Mesenchymal stem cell (in vitro differentiated cells and primary cell): ENCODE results near the gene THOC7.

Experiments
- DNase-seq: peaks from one replicate; pipeline ENCODE4 v3.0.0-alpha.2; 2013
- H2AFZ ChIP-seq: one replicate; pipeline ENCODE4 v1.6.1; 2013; ENCODE audit warnings: low read depth, mild to moderate bottlenecking, control low read depth, inconsistent platforms, low read length, moderate library complexity
- H2AK5ac ChIP-seq: 2 replicates; pipeline ENCODE4 v1.6.1; 2013; ENCODE audit warnings: low read length, moderate library complexity, mild to moderate bottlenecking, inconsistent platforms; ENCODE audit not compliant: severe bottlenecking
- H2BK120ac ChIP-seq: one replicate; pipeline ENCODE4 v1.6.1; 2013; ENCODE audit warnings: low read depth, mild to moderate bottlenecking, inconsistent platforms, low read length, moderate library complexity
- H2BK12ac ChIP-seq, 2 experiments: one replicate each; pipeline ENCODE4 v1.6.1; 2013; ENCODE audit warnings: inconsistent platforms in 2 of 2, low read length in 2 of 2, mild to moderate bottlenecking in 2 of 2, moderate library complexity in 2 of 2, control low read depth in 1 of 2
- H2BK15ac ChIP-seq: one replicate; pipeline ENCODE4 v1.6.1; 2013; ENCODE audit warnings: mild to moderate bottlenecking, low read depth, inconsistent platforms; ENCODE audit not compliant: poor library complexity, severe bottlenecking
- H2BK5ac ChIP-seq: 2 replicates; pipeline ENCODE4 v1.6.1; 2013; ENCODE audit warnings: low read depth, mild to moderate bottlenecking, low read length, control low read depth, inconsistent platforms; ENCODE audit not compliant: poor library complexity, severe bottlenecking
- H3K14ac ChIP-seq, 2 experiments: one replicate each; pipeline ENCODE4 v1.6.1; 2013; ENCODE audit warnings: inconsistent platforms in 2 of 2, low read length in 2 of 2, control low read depth in 1 of 2, mild to moderate bottlenecking in 1 of 2, moderate library complexity in 1 of 2
- H3K18ac ChIP-seq, 2 experiments: one replicate each; pipeline ENCODE4 v1.6.1; 2013; ENCODE audit warnings: inconsistent platforms in 2 of 2, low read length in 2 of 2, control low read depth in 1 of 2, low read depth in 1 of 2, mild to moderate bottlenecking in 1 of 2
- H3K23ac ChIP-seq, 2 experiments: one replicate each; pipeline ENCODE4 v1.6.1; 2013; ENCODE audit warnings: inconsistent platforms in 2 of 2, low read length in 2 of 2, mild to moderate bottlenecking in 2 of 2, moderate library complexity in 2 of 2, control low read depth in 1 of 2
- H3K27ac ChIP-seq: 2 replicates; pipeline ENCODE4 v1.5.1; 2013; ENCODE audit warnings: mild to moderate bottlenecking, moderate library complexity, low read length, control low read depth, inconsistent platforms; ENCODE audit not compliant: poor library complexity, severe bottlenecking
- H3K27me3 ChIP-seq, 2 experiments: 2 replicates each; pipeline versions ENCODE4 v1.6.1 to v1.7.0; 2013; ENCODE audit warnings: low read length in 2 of 2, mild to moderate bottlenecking in 2 of 2, moderate library complexity in 2 of 2, control low read depth in 1 of 2, inconsistent platforms in 1 of 2; ENCODE audit not compliant: control insufficient read depth in 1 of 2, insufficient read depth in 1 of 2
- H3K36me3 ChIP-seq, 2 experiments: 2 replicates each; pipeline versions ENCODE4 v1.6.1 to v1.7.0; 2013; ENCODE audit warnings: low read length in 2 of 2, control low read depth in 1 of 2, inconsistent platforms in 1 of 2, low read depth in 1 of 2, mild to moderate bottlenecking in 1 of 2; ENCODE audit not compliant: insufficient read depth in 2 of 2, control insufficient read depth in 1 of 2
- H3K4ac ChIP-seq, 2 experiments: one replicate each; pipeline ENCODE4 v1.6.1; 2013; ENCODE audit warnings: inconsistent platforms in 2 of 2, low read length in 2 of 2, mild to moderate bottlenecking in 2 of 2, moderate library complexity in 2 of 2, control low read depth in 1 of 2, low read depth in 1 of 2
- H3K4me1 ChIP-seq: 2 replicates; pipeline ENCODE4 v1.6.1; 2013; ENCODE audit warnings: low read depth, low read length, control low read depth; ENCODE audit not compliant: control insufficient read depth, insufficient read depth
- H3K4me2 ChIP-seq: 2 replicates; pipeline ENCODE4 v1.6.1; 2013; ENCODE audit warnings: low read length, mild to moderate bottlenecking, inconsistent platforms; ENCODE audit not compliant: poor library complexity, severe bottlenecking
- H3K4me3 ChIP-seq, 2 experiments: 2 replicates each; pipeline versions ENCODE4 v1.5.1 to v1.7.0; 2013; ENCODE audit warnings: low read length in 2 of 2, mild to moderate bottlenecking in 2 of 2, control low read depth in 1 of 2, low read depth in 1 of 2; ENCODE audit not compliant: insufficient read depth in 1 of 2
- H3K79me1 ChIP-seq: replicated peaks from 2 replicates; pipeline ENCODE4 v1.6.1; 2013; ENCODE audit warnings: mild to moderate bottlenecking, control low read depth, low read length, inconsistent platforms; ENCODE audit not compliant: poor library complexity, severe bottlenecking
- H3K9ac ChIP-seq: 2 replicates; pipeline ENCODE4 v1.7.0; 2013; ENCODE audit warnings: mild to moderate bottlenecking, low read length, moderate library complexity
- H3K9me3 ChIP-seq: 2 replicates; pipeline ENCODE4 v1.7.0; 2013; ENCODE audit warnings: mild to moderate bottlenecking, low read length; ENCODE audit not compliant: control insufficient read depth
- H4K8ac ChIP-seq: one replicate; pipeline ENCODE4 v1.6.1; 2013; ENCODE audit warnings: inconsistent platforms, mild to moderate bottlenecking, low read length, moderate library complexity
- H4K91ac ChIP-seq: one replicate; pipeline ENCODE4 v1.6.1; 2013; ENCODE audit warnings: mild to moderate bottlenecking, low read length, inconsistent platforms
- WGBS: methylation state at CpG from one replicate; pipeline ENCODE4 v1.1.7; 2013; ENCODE audit warnings: mixed read lengths; 5-methylcytosine and 5-hydroxymethylcytosine counted together

The THOC7 gene

DNA sequence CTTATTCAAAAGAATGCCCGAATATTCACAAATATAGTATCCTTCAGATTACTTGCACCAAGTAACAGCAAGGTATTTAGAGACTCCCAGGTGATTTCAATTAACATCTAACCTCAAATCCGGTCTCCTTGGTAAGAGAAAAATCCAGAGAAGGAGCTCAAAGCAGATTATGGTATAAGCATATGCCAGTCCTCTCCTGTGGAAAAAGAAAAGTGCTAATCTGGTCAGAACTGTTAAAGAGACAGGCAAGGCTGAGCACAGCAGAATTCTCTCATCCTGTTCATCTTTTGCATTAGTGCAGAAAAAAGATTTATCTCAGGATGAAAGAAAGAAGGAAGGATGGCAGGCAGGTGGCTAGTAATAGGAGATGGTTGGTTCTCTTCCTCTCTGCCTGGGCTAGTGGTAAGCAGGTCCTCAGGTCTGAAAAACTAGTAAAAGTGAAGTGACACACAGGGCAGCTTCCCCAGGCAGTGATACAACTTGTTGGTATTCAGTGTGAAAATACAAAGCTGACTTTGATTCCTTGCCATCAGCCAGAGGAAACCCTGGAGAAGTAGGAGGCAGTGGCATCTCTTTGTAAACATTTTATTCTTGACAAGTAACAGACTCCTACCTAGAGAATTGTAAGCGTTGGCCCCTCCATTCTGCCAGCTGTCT lies 14.3 kb upstream of the THOC7 start:
- Histone ChIP-seq H2AK5ac (no peak overlapping the region), H3K18ac (no peak overlapping the region), H3K4me3 (no peak overlapping the region), H3K36me3 (no peaks in the 10 kb centered on the region), H2BK120ac (no peak overlapping the region), H3K27ac (no peak overlapping the region), H3K9ac (no peak overlapping the region), H2AFZ (no peak overlapping the region), H3K4ac (no peak overlapping the region), H3K9me3 (no peaks in the 10 kb centered on the region), H3K14ac (no peak overlapping the region), H3K4me2 (no peak overlapping the region), H3K23ac (no peak overlapping the region), H3K79me1 (peaks cover 28% of the 10 kb centered on the region), H2BK15ac (no peak overlapping the region), H4K91ac (no peak overlapping the region), H3K27me3 (no peaks in the 10 kb centered on the region), H3K4me1 (no peaks in the 10 kb centered on the region), H4K8ac (no peak overlapping the region), H2BK12ac (no peak overlapping the region), H2BK5ac (no peak overlapping the region)
- 69% methylated on average over 2 of the region's 3 CpGs for WGBS
- DNase-seq: peak; percentile 14

DNA sequence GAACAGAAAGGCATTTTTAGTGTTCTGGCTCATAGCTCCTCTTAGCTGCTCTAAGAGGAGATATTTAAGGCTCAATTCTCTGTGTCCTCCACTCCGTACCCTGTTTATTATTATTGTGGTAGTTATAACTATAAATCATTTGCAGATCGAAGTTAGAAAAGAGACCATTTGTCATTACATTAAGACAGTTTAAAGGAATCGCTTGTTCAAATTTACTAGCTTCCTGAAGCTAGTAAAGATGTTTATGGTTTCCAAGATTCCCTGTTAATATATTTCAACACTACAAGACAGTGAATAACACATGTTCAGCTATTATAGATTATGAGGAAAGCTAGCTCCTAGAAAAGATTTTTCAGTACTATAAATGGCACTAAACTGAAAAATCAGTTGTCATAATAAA lies 12.7 kb upstream of the THOC7 start:
- Histone ChIP-seq H3K18ac (no peak overlapping the region), H4K91ac (no peak overlapping the region), H3K27me3 (no peaks in the 10 kb centered on the region), H2AFZ (no peak overlapping the region), H4K8ac (no peak overlapping the region), H3K4me2 (no peak overlapping the region), H3K27ac (no peak overlapping the region), H3K36me3 (no peaks in the 10 kb centered on the region), H3K9me3 (no peaks in the 10 kb centered on the region), H3K4ac (no peak overlapping the region), H2BK5ac (no peak overlapping the region), H3K9ac (no peak overlapping the region), H3K4me1 (peaks cover 3% of the 10 kb centered on the region), H2BK12ac (no peak overlapping the region), H2BK15ac (no peak overlapping the region), H3K4me3 (no peak overlapping the region), H3K14ac (no peak overlapping the region), H3K79me1 (peaks cover 23% of the 10 kb centered on the region), H3K23ac (no peak overlapping the region), H2BK120ac (no peak overlapping the region), H2AK5ac (no peak overlapping the region)
- no CpG with 5 or more reads among the region's 3 CpGs for WGBS
- peak; percentile 9 for DNase-seq

DNA sequence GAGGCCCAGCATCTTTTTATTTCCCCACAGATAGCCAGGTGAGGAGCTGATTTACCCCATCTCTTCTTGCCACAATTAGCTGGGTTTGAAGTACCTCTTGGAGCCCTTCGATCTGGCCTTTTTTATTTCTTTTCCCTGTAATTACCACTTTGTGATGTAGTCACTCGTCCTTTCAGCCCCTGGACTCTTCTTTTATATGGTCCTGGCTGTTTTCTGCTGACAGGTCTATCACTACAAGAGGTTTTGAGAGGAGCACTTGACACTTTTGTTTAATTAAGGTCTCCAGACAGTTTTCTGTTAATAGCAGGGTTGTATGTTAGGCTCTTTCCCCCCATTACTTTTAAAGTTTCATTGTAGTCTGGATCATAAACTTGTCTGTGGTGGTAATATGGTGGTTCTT lies 11.9 kb upstream of the THOC7 start:
- Histone ChIP-seq H3K79me1 (peaks cover 20% of the 10 kb centered on the region), H3K36me3 (no peaks in the 10 kb centered on the region), H3K4ac (no peak overlapping the region), H3K23ac (no peak overlapping the region), H2BK120ac (no peak overlapping the region), H2BK15ac (no peak overlapping the region), H3K14ac (no peak overlapping the region), H3K9ac (no peak overlapping the region), H3K27ac (no peak overlapping the region), H3K4me1 (peaks cover 3% of the 10 kb centered on the region), H2BK12ac (no peak overlapping the region), H3K4me3 (no peak overlapping the region), H3K18ac (no peak overlapping the region), H2AK5ac (no peak overlapping the region), H2AFZ (no peak overlapping the region), H4K91ac (no peak overlapping the region), H3K9me3 (no peaks in the 10 kb centered on the region), H3K4me2 (no peak overlapping the region), H2BK5ac (no peak overlapping the region), H3K27me3 (no peaks in the 10 kb centered on the region), H4K8ac (no peak overlapping the region)
- WGBS: 29% methylated on average over 1 of the region's 2 CpGs
- DNase-seq: no peak

DNA sequence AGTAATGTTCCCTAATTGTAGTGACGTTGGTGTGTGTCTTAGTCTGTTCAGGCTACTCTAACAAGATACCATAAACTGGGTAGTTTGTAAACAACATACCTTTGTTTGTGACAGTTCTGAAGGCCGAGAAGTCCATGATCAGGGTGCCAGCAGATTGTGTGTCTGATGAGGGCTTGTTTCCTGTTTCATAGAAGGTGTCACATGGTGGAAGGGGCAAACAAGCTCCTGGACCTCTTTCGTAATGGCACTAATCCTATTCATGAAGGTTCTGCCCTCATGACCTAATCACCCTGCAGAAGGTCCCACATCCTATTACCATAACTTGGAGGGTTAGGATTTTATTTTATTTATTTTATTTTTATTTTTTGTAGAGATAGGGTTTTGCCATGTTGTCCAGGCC lies 11.2 kb upstream of the THOC7 start:
- no peak overlapping the region for H3K4me3 ChIP-seq
- H3K4ac ChIP-seq: no peak overlapping the region
- H2AK5ac ChIP-seq: no peak overlapping the region
- DNase-seq: no peak
- H3K79me1 ChIP-seq: peaks cover 17% of the 10 kb centered on the region
- H2BK5ac ChIP-seq: no peak overlapping the region
- H3K4me2 ChIP-seq: no peak overlapping the region
- H3K27me3 ChIP-seq: no peaks in the 10 kb centered on the region
- no peak overlapping the region for H3K18ac ChIP-seq
- H3K36me3 ChIP-seq: no peaks in the 10 kb centered on the region
- H2AFZ ChIP-seq: no peak overlapping the region
- no peak overlapping the region for H4K8ac ChIP-seq
- no peak overlapping the region for H3K23ac ChIP-seq
- H2BK12ac ChIP-seq: peak overlapping the region in 1 of 2 experiments; percentile 18
- no peak overlapping the region for H2BK120ac ChIP-seq
- no peak overlapping the region for H3K27ac ChIP-seq
- no peak overlapping the region for H4K91ac ChIP-seq
- H3K9me3 ChIP-seq: no peaks in the 10 kb centered on the region
- peaks cover 3% of the 10 kb centered on the region for H3K4me1 ChIP-seq
- WGBS: 86% methylated on average over 2 of the region's 3 CpGs
- H2BK15ac ChIP-seq: no peak overlapping the region
- H3K9ac ChIP-seq: no peak overlapping the region
- no peak overlapping the region for H3K14ac ChIP-seq
